Memory B cell (primary cell): ENCODE results near the gene EIF4E3.

Source experiments
- ATAC-seq: fragments of 150-1000 bp; cut with Tn5 transposase; 2 replicates; pipeline ENCODE4 v1.10.0; 2021; ENCODE audit warnings: low read depth, mild to moderate bottlenecking, moderate library complexity
- DNase-seq, 2 donors: peaks; one replicate each; pipeline ENCODE4 v3.0.0; 2022; ENCODE audit warnings: low spot score in 2 of 2
- H3K27ac Mint-ChIP-seq: one replicate; pipeline ENCODE4 v1.8.0; 2022; ENCODE audit warnings: mild to moderate bottlenecking, moderate library complexity, mixed read lengths
- H3K27me3 Mint-ChIP-seq: one replicate; pipeline ENCODE4 v1.8.0; 2022; ENCODE audit warnings: mixed read lengths
- H3K36me3 Mint-ChIP-seq: one replicate; pipeline ENCODE4 v1.8.0; 2022; ENCODE audit warnings: mild to moderate bottlenecking, mixed read lengths
- H3K4me1 Mint-ChIP-seq: one replicate; pipeline ENCODE4 v1.8.0; 2022; ENCODE audit warnings: mixed read lengths
- H3K4me3 Mint-ChIP-seq: one replicate; pipeline ENCODE4 v1.8.0; 2022; ENCODE audit warnings: mild to moderate bottlenecking, moderate library complexity, mixed read lengths
- H3K9me3 Mint-ChIP-seq: one replicate; pipeline ENCODE4 v1.8.0; 2022; ENCODE audit warnings: mixed read lengths

Gene EIF4E3

GRCh38 chr3:71636482-71636881 is 88.7 kb downstream of the EIF4E3 start:
- DNase-seq (no peak), ATAC-seq (no peak)
- H3K9me3 Mint-ChIP-seq: no peaks in the 10 kb centered on the region
- peaks cover 11% of the 10 kb centered on the region for H3K27me3 Mint-ChIP-seq
- no peaks in the 10 kb centered on the region for H3K4me1 Mint-ChIP-seq
- no peaks in the 10 kb centered on the region for H3K36me3 Mint-ChIP-seq
- no peak overlapping the region for H3K27ac Mint-ChIP-seq
- no peak overlapping the region for H3K4me3 Mint-ChIP-seq

- no peak overlapping the region for H3K27ac Mint-ChIP-seq
- DNase-seq (no peak), ATAC-seq (no peak)
- no peaks in the 10 kb centered on the region for H3K36me3 Mint-ChIP-seq
- H3K4me3 Mint-ChIP-seq: no peak overlapping the region
- no peaks in the 10 kb centered on the region for H3K9me3 Mint-ChIP-seq
- H3K4me1 Mint-ChIP-seq: no peaks in the 10 kb centered on the region
- H3K27me3 Mint-ChIP-seq: peaks cover 11% of the 10 kb centered on the region
Measured at GRCh38 chr3:71636001-71636400, 89.2 kb downstream of the EIF4E3 start.

GRCh38 chr3:71634671-71635070 is 90.5 kb downstream of the EIF4E3 start:
- H3K4me1 Mint-ChIP-seq: peaks cover 5% of the 10 kb centered on the region
- H3K36me3 Mint-ChIP-seq: no peaks in the 10 kb centered on the region
- no peaks in the 10 kb centered on the region for H3K9me3 Mint-ChIP-seq
- H3K27ac Mint-ChIP-seq: no peak overlapping the region
- no peak overlapping the region for H3K4me3 Mint-ChIP-seq
- DNase-seq: no peak
- H3K27me3 Mint-ChIP-seq: peaks cover 10% of the 10 kb centered on the region
- no peak for ATAC-seq

GRCh38 chr3:71629711-71630110 is 95.5 kb downstream of the EIF4E3 start:
- peak in 1 of 2 donors; percentile 8 for DNase-seq
- peak; percentile 89 for ATAC-seq
- no peaks in the 10 kb centered on the region for H3K36me3 Mint-ChIP-seq
- peaks cover 3% of the 10 kb centered on the region for H3K27me3 Mint-ChIP-seq
- no peak overlapping the region for H3K27ac Mint-ChIP-seq
- H3K9me3 Mint-ChIP-seq: peaks cover 5% of the 10 kb centered on the region
- no peak overlapping the region for H3K4me3 Mint-ChIP-seq
- peaks cover 7% of the 10 kb centered on the region for H3K4me1 Mint-ChIP-seq

- H3K36me3 Mint-ChIP-seq: no peaks in the 10 kb centered on the region
- H3K4me3 Mint-ChIP-seq: no peak overlapping the region
- H3K4me1 Mint-ChIP-seq: peaks cover 7% of the 10 kb centered on the region
- DNase-seq (no peak), ATAC-seq (no peak)
- H3K9me3 Mint-ChIP-seq: peaks cover 5% of the 10 kb centered on the region
- no peak overlapping the region for H3K27ac Mint-ChIP-seq
- H3K27me3 Mint-ChIP-seq: peaks cover 3% of the 10 kb centered on the region
Measured at GRCh38 chr3:71629289-71629688, 95.9 kb downstream of the EIF4E3 start.

GRCh38 chr3:71628522-71628921 is 96.7 kb downstream of the EIF4E3 start:
- Mint-ChIP-seq H3K4me1 (peaks cover 7% of the 10 kb centered on the region), H3K36me3 (no peaks in the 10 kb centered on the region), H3K9me3 (peaks cover 5% of the 10 kb centered on the region), H3K27me3 (peaks cover 3% of the 10 kb centered on the region), H3K4me3 (no peak overlapping the region), H3K27ac (no peak overlapping the region)
- no peak for DNase-seq
- ATAC-seq: no peak

- Mint-ChIP-seq H3K36me3 (no peaks in the 10 kb centered on the region), H3K9me3 (peaks cover 5% of the 10 kb centered on the region), H3K27me3 (peaks cover 8% of the 10 kb centered on the region), H3K4me3 (no peak overlapping the region), H3K27ac (no peak overlapping the region), H3K4me1 (peaks cover 7% of the 10 kb centered on the region)
- DNase-seq (no peak), ATAC-seq (no peak)
Measured at GRCh38 chr3:71625676-71626075, 99.5 kb downstream of the EIF4E3 start.
